Measurements from ENCODE around the gene DDX10. TPM values are rescaled to one million over a fixed set of nuclear protein-coding genes. Genes with fewer than 3 reads are reported as not detected.

DDX10 gene
- polyA plus RNA-seq, 1 of the 3 experiments (the other 2 are of a cell fraction) = 35.8 TPM

GRCh38 chr11:108705061-108705460 is 40.2 kb downstream of the DDX10 start:
- no peak overlapping the region for H3K4me2 ChIP-seq
- H3K4me3 ChIP-seq (ENCODE audit: low read depth in 2 of 2, low read length in 1 of 2) = no peak overlapping the region
- peaks cover 5% of the 10 kb centered on the region; the same call in 1 of the 2 replicates for H3K79me2 ChIP-seq (ENCODE audit: insufficient read depth)
- no peaks in the 10 kb centered on the region for H4K20me1 ChIP-seq (ENCODE audit: insufficient read depth)
- no peaks in the 10 kb centered on the region for H3K9me2 ChIP-seq
- H3F3A ChIP-seq (replicated peaks; ENCODE audit: insufficient read depth) = no peaks in the 10 kb centered on the region
- peaks cover 24% of the 10 kb centered on the region for H3K9me3 ChIP-seq
- DNase-seq = no peak
- POLR2A ChIA-PET = no interaction called here
- no peak overlapping the region for H3K9ac ChIP-seq
- CTCF ChIA-PET = no interaction called here
- H3K27me3 ChIP-seq (ENCODE audit: insufficient read depth) = no peaks in the 10 kb centered on the region
- 90% methylated on average over 2 of the region's 2 CpGs for WGBS (ENCODE audit: low lambda C conversion rate)
- TF ChIP-seq YY1 (IDR thresholded peaks at IDR 0.05; ENCODE audit: low read depth) = no peak
- no peak for TF ChIP-seq ZBTB33 (IDR thresholded peaks at IDR 0.05; ENCODE audit: borderline replicate concordance, low read depth)
- no peak for TF ChIP-seq TAF1 (IDR thresholded peaks at IDR 0.05; ENCODE audit: borderline replicate concordance, low read depth, low read length)
- TF ChIP-seq RFX5 (IDR thresholded peaks at IDR 0.05; ENCODE audit: low read length) = no peak
- TF ChIP-seq, protein P1, sequence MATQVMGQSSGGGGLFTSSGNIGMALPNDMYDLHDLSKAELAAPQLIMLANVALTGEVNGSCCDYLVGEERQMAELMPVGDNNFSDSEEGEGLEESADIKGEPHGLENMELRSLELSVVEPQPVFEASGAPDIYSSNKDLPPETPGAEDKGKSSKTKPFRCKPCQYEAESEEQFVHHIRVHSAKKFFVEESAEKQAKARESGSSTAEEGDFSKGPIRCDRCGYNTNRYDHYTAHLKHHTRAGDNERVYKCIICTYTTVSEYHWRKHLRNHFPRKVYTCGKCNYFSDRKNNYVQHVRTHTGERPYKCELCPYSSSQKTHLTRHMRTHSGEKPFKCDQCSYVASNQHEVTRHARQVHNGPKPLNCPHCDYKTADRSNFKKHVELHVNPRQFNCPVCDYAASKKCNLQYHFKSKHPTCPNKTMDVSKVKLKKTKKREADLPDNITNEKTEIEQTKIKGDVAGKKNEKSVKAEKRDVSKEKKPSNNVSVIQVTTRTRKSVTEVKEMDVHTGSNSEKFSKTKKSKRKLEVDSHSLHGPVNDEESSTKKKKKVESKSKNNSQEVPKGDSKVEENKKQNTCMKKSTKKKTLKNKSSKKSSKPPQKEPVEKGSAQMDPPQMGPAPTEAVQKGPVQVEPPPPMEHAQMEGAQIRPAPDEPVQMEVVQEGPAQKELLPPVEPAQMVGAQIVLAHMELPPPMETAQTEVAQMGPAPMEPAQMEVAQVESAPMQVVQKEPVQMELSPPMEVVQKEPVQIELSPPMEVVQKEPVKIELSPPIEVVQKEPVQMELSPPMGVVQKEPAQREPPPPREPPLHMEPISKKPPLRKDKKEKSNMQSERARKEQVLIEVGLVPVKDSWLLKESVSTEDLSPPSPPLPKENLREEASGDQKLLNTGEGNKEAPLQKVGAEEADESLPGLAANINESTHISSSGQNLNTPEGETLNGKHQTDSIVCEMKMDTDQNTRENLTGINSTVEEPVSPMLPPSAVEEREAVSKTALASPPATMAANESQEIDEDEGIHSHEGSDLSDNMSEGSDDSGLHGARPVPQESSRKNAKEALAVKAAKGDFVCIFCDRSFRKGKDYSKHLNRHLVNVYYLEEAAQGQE (IDR thresholded peaks at IDR 0.05; ENCODE audit: low read depth, low read length) = no peak
- no peak for TF ChIP-seq FOSL2 (IDR thresholded peaks at IDR 0.05; ENCODE audit: borderline replicate concordance, low read depth)
- TF ChIP-seq FOXJ3 (CRISPR knock-in tag; IDR thresholded peaks at IDR 0.05) = no peak
- TF ChIP-seq ELF1 (IDR thresholded peaks at IDR 0.05) = no peak
- no peak for TF ChIP-seq GABPA (IDR thresholded peaks at IDR 0.05; ENCODE audit: low read depth)
- no peak overlapping the region for H2AFZ ChIP-seq (ENCODE audit: low read depth)
- peaks cover 48 to 66% of the 10 kb centered on the region in 2 experiments for H3K36me3 ChIP-seq (replicated peaks in 1 of 2; ENCODE audit: control insufficient read depth in 1 of 2, insufficient read depth in 2 of 2, low read length in 1 of 2)
- no peaks in the 10 kb centered on the region for H3K4me1 ChIP-seq (ENCODE audit: control insufficient read depth in 1 of 2, insufficient read depth in 2 of 2, low read depth in 1 of 2, low read length in 1 of 2)
- no peak overlapping the region for H3K27ac ChIP-seq (ENCODE audit: low read depth in 2 of 2, low read length in 1 of 2)

DNA sequence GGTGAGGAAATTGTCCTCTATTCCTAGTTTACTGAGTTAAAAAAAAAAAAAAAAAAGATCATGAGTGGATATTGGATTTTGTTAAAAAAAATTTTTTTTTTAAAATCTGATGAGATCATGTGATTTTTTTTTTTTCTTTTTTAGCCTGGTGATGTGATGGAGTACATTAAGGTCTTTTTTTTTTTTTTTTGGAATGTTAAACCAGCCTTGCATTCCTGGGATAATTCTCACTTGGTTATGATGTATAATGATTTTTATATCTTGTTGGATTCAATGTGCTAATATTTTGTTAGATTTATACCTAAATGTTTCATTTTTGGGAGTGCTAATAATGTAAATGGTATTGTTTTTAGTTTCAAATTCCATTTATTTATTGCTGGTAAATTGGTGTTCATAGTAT is 43.3 kb downstream of the DDX10 start:
- no peaks in the 10 kb centered on the region for H3K9me2 ChIP-seq
- H4K20me1 ChIP-seq (ENCODE audit: insufficient read depth) = no peaks in the 10 kb centered on the region
- H3K4me3 ChIP-seq (ENCODE audit: low read depth in 2 of 2, low read length in 1 of 2) = no peak overlapping the region
- TF ChIP-seq MXI1 (IDR thresholded peaks at IDR 0.05; ENCODE audit: low read depth, low read length) (no peak), TEAD4 (IDR thresholded peaks at IDR 0.05; ENCODE audit: borderline replicate concordance, insufficient read depth) (no peak)
- H3F3A ChIP-seq (replicated peaks; ENCODE audit: insufficient read depth) = peaks cover 7% of the 10 kb centered on the region
- ChIA-PET POLR2A (no interaction called here), CTCF (interaction anchor here (1.0 kb wide), 1 partner anchor 10 kb away, joined by 6 read pairs; no protein-coding TSS in a partner anchor)
- no peaks in the 10 kb centered on the region for H3K4me1 ChIP-seq (ENCODE audit: control insufficient read depth in 1 of 2, insufficient read depth in 2 of 2, low read depth in 1 of 2, low read length in 1 of 2)
- peaks cover 16% of the 10 kb centered on the region for H3K79me2 ChIP-seq (ENCODE audit: insufficient read depth)
- H3K9me3 ChIP-seq = peaks cover 36% of the 10 kb centered on the region
- H3K4me2 ChIP-seq = no peak overlapping the region
- no peak overlapping the region for H2AFZ ChIP-seq (ENCODE audit: low read depth)
- no peak overlapping the region for H3K27ac ChIP-seq (ENCODE audit: low read depth in 2 of 2, low read length in 1 of 2)
- H3K9ac ChIP-seq = no peak overlapping the region
- peaks cover 43 to 87% of the 10 kb centered on the region in 2 experiments for H3K36me3 ChIP-seq (replicated peaks in 1 of 2; ENCODE audit: control insufficient read depth in 1 of 2, insufficient read depth in 2 of 2, low read length in 1 of 2)
- no peaks in the 10 kb centered on the region for H3K27me3 ChIP-seq (ENCODE audit: insufficient read depth)
- DNase-seq = no peak

Data from SK-N-SH (cell line).